HG03045 (cell line): Measurements from ENCODE around the gene STUM.
"Not testable (repeated sequence)": the region's sequence is repeated elsewhere in the genome, so short reads cannot be mapped to it uniquely, and the experiment has no call there.

Source experiments
- ATAC-seq: cut with Tn5 transposase; IDR thresholded peaks from one replicate; pipeline ENCODE4 v1.9.1; 2021; ENCODE audit warnings: mild to moderate bottlenecking, moderate library complexity; ENCODE audit not compliant: unreplicated experiment

The STUM gene

GRCh38 chr1:226579781-226580323 is 31.3 kb downstream of the STUM start:
- ATAC-seq: no peak

GRCh38 chr1:226580625-226581270 is 32.2 kb downstream of the STUM start:
- no peak for ATAC-seq

- ATAC-seq: no peak
Measured at GRCh38 chr1:226581650-226582330, 33.2 kb downstream of the STUM start.

DNA sequence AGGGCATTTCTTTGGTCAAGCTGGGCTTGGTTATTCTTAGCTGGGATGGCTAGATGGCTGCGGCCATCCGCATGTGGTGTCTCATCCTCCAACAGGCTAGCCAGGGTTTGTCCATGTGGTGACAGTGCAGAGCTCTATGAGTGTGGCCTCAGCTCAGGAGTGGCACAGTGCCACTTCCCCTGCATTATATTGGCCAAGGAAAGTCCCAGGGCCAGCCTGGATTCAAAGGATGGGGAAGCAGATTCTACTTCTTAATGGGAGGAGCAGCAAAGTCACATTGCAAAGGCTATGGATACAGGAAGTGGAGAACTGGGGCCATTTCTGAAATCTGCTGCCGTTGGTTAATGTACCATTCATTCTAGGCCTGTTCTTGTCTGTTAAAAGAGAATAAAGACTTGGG is 34.4 kb downstream of the STUM start:
- no peak for ATAC-seq

DNA sequence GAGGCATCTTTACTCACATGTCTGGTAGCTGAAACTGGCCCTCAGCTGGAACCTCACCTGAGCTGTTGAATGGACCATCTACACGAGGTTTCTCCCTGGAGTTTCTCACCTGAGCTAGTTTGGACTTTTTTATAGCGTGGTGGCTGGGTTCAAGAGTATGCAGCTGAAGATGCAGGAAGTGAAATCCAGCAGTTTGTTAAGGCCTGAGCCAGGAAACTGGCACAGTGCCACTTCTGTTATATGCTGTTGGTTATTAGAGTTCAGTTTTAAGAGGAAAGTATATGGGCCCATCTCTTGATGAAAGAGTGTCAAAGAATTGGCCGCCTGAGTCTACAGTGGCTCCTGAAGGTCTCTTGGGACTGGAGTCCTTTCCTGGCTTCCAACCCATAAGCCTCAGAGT is 35.6 kb downstream of the STUM start:
- no peak for ATAC-seq

DNA sequence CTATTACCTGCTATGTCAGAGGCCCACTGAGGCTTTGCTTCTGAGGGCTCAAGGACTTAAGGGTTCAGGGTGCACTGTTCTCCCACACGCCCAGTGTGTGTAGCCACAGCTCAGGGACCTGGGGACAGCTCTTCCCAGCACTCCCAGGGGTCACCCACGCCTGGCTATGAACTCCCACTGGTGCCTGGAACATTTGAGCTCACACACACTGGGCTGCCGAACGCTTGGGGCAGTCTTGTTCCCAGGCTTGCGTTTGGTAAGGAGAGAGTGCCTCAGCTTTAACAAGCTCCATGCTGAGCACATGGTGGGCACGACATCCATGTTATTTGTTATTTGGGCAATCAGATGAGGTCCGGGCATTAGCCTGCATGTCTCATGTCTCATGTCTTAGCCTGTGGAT is 37.6 kb downstream of the STUM start:
- ATAC-seq: no peak

GRCh38 chr1:226586650-226587422 is 38.3 kb downstream of the STUM start:
- ATAC-seq: no peak

DNA sequence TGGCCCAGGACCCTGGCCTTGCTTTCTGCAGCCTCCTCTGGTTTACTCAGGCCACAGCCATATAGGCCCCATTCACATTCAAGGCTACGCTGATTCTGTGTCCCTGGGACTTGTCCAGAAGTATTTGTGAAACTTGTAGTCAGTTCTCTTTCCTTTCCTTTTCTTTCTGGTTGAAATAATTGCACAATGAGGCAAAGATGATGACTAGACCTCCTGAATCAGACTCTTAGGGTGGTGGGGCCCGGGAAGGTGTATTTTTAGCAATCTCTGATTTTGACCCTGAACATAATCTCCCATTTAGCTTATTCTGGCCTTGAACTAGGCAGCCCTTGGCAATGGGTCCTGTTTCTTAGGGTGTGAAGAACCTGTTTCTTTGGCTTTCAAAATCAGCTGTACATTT is 39.9 kb downstream of the STUM start:
- ATAC-seq: no peak

- ATAC-seq: no peak
Measured at GRCh38 chr1:226589008-226589733, 40.6 kb downstream of the STUM start.

DNA sequence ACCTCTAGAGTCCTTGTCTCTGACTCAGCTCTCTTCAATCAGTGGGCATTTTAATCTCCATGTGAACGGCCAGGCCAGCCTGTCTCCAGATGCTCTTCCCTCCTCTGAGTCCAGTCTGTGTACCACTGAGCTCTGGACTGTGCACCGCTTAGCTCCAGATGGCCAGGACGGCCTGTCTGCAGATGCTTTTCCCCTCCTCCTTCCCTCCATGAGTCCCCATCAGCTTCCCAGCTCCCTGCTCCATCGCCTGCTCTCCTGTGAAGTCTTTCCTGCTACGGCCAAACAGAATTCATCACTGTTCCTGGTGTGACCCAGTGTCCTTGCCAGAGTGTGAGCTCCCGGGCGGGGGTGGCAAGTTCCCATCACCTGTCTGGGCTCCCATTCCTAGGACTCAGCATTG is 42.0 kb downstream of the STUM start:
- no peak for ATAC-seq

- no peak for ATAC-seq
Measured at GRCh38 chr1:226593541-226593940, 45.0 kb downstream of the STUM start.

DNA sequence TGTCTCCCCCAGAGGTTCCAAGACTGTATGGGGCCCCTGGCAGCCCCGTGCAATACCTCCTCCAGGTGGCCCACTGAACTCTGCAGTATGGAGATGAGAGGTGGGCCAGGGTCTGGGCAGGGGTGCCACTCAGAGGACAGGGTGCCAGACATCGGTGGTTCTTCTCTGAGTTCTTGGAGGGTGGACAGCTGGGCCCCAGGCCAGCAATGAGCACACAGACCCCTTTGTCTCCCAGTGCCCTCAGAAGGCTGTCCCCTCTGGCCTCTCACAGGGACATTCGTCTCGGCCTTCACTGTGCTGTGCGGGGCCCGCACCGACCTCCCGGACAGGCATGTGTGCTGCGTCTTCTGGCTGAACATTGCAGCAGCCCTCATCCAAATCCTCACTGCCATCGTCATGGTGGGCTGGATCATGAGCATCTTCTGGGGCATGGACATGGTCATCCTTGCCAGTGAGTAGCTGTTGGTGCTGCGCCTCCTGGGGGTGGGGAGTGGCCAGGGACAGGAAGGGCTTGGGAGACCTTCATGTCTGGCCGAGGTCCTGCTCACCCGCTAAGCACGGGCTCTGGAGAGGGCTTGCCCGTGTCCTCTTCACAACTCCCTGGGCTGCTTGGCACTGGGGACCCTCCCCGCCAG is 48.1 kb downstream of the STUM start:
- no peak for ATAC-seq

- ATAC-seq: no peak
Measured at GRCh38 chr1:226597616-226598454, 49.3 kb downstream of the STUM start.

GRCh38 chr1:226598455-226598849 is 49.9 kb downstream of the STUM start:
- no peak for ATAC-seq

DNA sequence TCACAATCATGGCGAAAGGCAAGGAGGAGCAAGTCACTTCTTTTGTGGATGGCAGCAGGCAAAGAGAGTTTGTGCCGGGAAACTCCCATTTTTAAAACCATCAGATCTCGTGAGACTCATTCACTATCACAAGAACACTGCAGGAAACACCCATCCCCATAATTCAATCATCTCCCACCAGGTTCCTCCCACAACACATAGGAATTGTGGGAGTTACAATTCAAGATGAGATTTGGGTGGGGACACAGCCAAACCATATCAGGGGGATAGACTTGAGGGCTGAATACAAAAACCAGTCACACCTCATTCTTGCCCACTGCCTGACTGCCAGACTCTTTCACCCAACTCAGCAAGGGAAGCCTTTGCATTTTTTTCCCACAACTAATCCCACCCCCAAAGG is 50.4 kb downstream of the STUM start:
- ATAC-seq: not testable (repeated sequence)

DNA sequence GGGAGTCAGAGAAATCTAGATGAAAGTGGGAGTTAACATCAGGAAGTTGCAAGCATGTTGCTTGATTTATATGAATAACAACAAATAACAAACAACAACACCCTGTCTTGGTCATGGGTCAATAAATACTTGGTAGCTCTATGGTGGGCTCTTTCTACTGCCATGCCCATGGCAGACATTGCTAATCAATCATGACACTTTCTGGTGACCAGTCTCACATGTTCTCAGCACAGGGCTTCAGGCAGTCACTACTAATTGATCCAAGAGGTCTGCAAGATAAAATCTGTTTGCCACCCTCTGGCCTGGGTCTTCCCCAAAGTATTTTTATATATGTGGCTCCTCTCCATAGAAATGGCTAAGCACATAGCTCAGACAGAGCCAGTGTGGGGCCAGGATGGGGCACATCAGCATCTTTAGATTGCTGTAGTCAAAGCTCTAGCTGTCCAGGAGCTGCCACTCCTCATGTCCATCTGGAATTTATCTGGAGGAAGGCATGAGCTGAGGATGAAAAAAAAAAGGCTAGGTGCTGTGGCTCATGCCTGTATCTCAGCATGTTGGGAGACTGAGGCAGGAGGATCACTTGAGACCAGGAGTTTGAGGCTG is 51.2 kb downstream of the STUM start:
- ATAC-seq: no peak

DNA sequence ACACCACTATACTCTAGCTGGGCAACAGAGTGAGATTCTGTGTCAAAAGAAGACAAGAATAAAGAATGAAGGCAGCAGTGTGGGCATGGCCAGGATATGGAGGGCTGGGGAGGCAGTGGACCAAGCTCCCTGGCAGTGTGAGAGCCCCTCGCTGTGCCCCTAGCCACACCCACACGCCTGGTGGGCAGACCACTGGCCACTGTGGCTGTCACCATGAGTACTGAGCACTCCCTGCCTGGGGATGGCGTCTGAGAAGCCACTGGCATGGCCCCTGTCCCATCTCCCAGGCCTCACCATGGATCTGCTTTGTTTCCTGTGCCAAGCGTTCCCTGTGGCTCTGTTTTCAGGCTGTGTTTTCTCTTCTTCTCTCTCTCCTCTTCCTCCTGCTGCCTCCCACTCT is 51.7 kb downstream of the STUM start:
- ATAC-seq: no peak

GRCh38 chr1:226601456-226601855 is 52.9 kb downstream of the STUM start:
- no peak for ATAC-seq
